ENCODE data around the gene BMF. TPM values are rescaled to one million over a fixed set of nuclear protein-coding genes. Genes with fewer than 3 reads are reported as not detected.
"Not testable (repeated sequence)": the region's sequence is repeated elsewhere in the genome, so short reads cannot be mapped to it uniquely, and the experiment has no call there.

BMF gene
- total RNA-seq, 1 donor from 2014 or later: 153 TPM

DNA sequence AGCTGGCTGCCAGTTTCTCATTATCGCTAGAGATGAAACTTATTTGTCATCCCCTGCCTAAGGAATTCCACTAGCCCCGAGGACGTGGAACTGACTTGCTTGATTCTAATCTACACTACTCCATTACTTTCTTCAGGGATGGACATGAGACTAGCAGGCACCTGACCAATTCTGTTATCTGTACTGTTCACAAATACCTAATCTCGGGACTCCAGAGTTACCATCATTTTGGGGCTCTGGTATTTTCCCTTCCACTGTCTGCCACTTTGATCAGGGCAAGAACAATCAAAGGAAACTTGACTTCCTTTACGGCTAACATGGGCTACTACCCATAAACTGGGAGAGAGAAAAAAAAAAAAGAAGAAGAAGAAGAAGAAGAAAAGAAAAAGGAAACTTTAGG lies 27.8 kb downstream of the BMF start:
- Mint-ChIP-seq H3K4me3 (ENCODE audit: unreplicated experiment) (peak overlapping the region; percentile 27), H3K9me3 (ENCODE audit: unreplicated experiment) (peaks cover 4% of the 10 kb centered on the region), H3K4me1 (ENCODE audit: unreplicated experiment) (peaks cover 64% of the 10 kb centered on the region), H3K27me3 (ENCODE audit: unreplicated experiment) (peaks cover 9% of the 10 kb centered on the region), H3K27ac (ENCODE audit: unreplicated experiment) (peak overlapping the region; percentile 99), H3K36me3 (ENCODE audit: low read depth, unreplicated experiment) (peaks cover 4% of the 10 kb centered on the region)
- no peak for DNase-seq (ENCODE audit: low spot score)
- TF ChIP-seq CTCF (IDR thresholded peaks at IDR 0.05; ENCODE audit: unreplicated experiment): no peak

DNA sequence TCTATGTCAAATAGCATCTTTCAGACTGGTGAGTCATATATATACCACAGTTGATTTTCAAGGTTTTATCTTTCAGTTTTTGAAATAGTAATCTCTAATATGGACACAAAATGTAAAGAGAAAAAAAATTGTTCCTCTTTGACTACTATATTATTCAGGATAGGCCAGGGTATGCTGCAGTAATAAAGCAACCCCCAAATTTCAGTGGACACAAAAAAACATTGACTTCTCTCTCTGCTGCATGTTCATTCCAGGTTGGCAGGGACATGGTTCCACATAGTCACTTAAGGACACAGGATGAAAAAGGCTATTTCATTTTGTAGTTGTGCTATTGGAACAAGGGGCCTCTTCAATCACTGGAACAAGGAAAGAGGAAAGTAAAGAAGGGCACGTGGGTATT lies 28.6 kb downstream of the BMF start:
- peaks cover 4% of the 10 kb centered on the region for H3K9me3 Mint-ChIP-seq (ENCODE audit: unreplicated experiment)

GRCh38 chr15:40079456-40079855 lies 29.2 kb downstream of the BMF start:
- no peak for DNase-seq (ENCODE audit: low spot score)
- peaks cover 12% of the 10 kb centered on the region for H3K27me3 Mint-ChIP-seq (ENCODE audit: unreplicated experiment)
- H3K4me1 Mint-ChIP-seq (ENCODE audit: unreplicated experiment): peaks cover 64% of the 10 kb centered on the region
- peaks cover 9% of the 10 kb centered on the region for H3K36me3 Mint-ChIP-seq (ENCODE audit: low read depth, unreplicated experiment)
- peaks cover 4% of the 10 kb centered on the region for H3K9me3 Mint-ChIP-seq (ENCODE audit: unreplicated experiment)
- TF ChIP-seq CTCF (IDR thresholded peaks at IDR 0.05; ENCODE audit: unreplicated experiment): no peak
- H3K27ac Mint-ChIP-seq (ENCODE audit: unreplicated experiment): peak overlapping the region; percentile 83
- no peak overlapping the region for H3K4me3 Mint-ChIP-seq (ENCODE audit: unreplicated experiment)

More for the DNA sequence above, 28.6 kb downstream of the BMF start:
- no peak for DNase-seq (ENCODE audit: low spot score)
- no peak for TF ChIP-seq CTCF (IDR thresholded peaks at IDR 0.05; ENCODE audit: unreplicated experiment)
- Mint-ChIP-seq H3K27ac (ENCODE audit: unreplicated experiment) (peak overlapping the region; percentile 99), H3K36me3 (ENCODE audit: low read depth, unreplicated experiment) (peaks cover 9% of the 10 kb centered on the region), H3K27me3 (ENCODE audit: unreplicated experiment) (peaks cover 12% of the 10 kb centered on the region), H3K4me1 (ENCODE audit: unreplicated experiment) (peaks cover 70% of the 10 kb centered on the region), H3K4me3 (ENCODE audit: unreplicated experiment) (no peak overlapping the region)

- Mint-ChIP-seq H3K9me3 (ENCODE audit: unreplicated experiment) (no peaks in the 10 kb centered on the region), H3K36me3 (ENCODE audit: low read depth, unreplicated experiment) (peaks cover 5% of the 10 kb centered on the region), H3K27ac (ENCODE audit: unreplicated experiment) (peak overlapping the region; percentile 84), H3K27me3 (ENCODE audit: unreplicated experiment) (peaks cover 14% of the 10 kb centered on the region), H3K4me3 (ENCODE audit: unreplicated experiment) (no peak overlapping the region), H3K4me1 (ENCODE audit: unreplicated experiment) (peaks cover 42% of the 10 kb centered on the region)
- no peak for TF ChIP-seq CTCF (IDR thresholded peaks at IDR 0.05; ENCODE audit: unreplicated experiment)
- no peak for DNase-seq (ENCODE audit: low spot score)
These were observed 33.2 kb downstream of the BMF start for GRCh38 chr15:40075298-40076044.

- not testable (repeated sequence) for DNase-seq (ENCODE audit: low spot score); H3K9me3 Mint-ChIP-seq (ENCODE audit: unreplicated experiment); H3K27ac Mint-ChIP-seq (ENCODE audit: unreplicated experiment); H3K36me3 Mint-ChIP-seq (ENCODE audit: low read depth, unreplicated experiment); H3K4me3 Mint-ChIP-seq (ENCODE audit: unreplicated experiment)
- Mint-ChIP-seq H3K27me3 (ENCODE audit: unreplicated experiment) (peaks cover 13% of the 10 kb centered on the region), H3K4me1 (ENCODE audit: unreplicated experiment) (peaks cover 40% of the 10 kb centered on the region)
These were observed 34.0 kb downstream of the BMF start for GRCh38 chr15:40074656-40075055.

GRCh38 chr15:40073716-40074490 lies 34.8 kb downstream of the BMF start:
- H3K4me3 Mint-ChIP-seq (ENCODE audit: unreplicated experiment); DNase-seq (ENCODE audit: low spot score): not testable (repeated sequence)
- peaks cover 13% of the 10 kb centered on the region for H3K27me3 Mint-ChIP-seq (ENCODE audit: unreplicated experiment)

More at GRCh38 chr15:40073716-40074490, 34.8 kb downstream of the BMF start:
- not testable (repeated sequence) for H3K9me3 Mint-ChIP-seq (ENCODE audit: unreplicated experiment); H3K36me3 Mint-ChIP-seq (ENCODE audit: low read depth, unreplicated experiment)
- Mint-ChIP-seq H3K27ac (ENCODE audit: unreplicated experiment) (peak overlapping the region; percentile 30), H3K4me1 (ENCODE audit: unreplicated experiment) (peaks cover 32% of the 10 kb centered on the region)

Data from endothelial cell (in vitro differentiated cells).